HepG2 (cell line): Measurements from ENCODE around the gene DENND2A. TPM values are rescaled to one million over a fixed set of nuclear protein-coding genes. Genes with fewer than 3 reads are reported as not detected.

Experiments
- ATAC-seq: fragments of 200-7000 bp; cut with Tn5 transposase; 3 replicates; pipeline ENCODE4 v1.9.1; 2020; ENCODE audit warnings: mild to moderate bottlenecking, moderate library complexity
- BruUV-seq: library from RNA; stranded (reverse); fragments of 400-500 nt; replicated peaks from 2 replicates; lab custom pipeline; 2021; lab: Mats Ljungman, UMichigan
- CTCF ChIA-PET: fragments of 300-600 bp; formaldehyde crosslinking; extraction: SDS; loops from one replicate; lab custom pipeline; 2021; ENCODE audit warnings: low total read pairs, inconsistent platforms, low intra/inter-chr PET ratio; lab: Yijun Ruan, JAX
- POLR2A ChIA-PET: fragments of 350-600 bp; sonication (Branson Sonifier 250); formaldehyde crosslinking; loops from one replicate; lab custom pipeline; 2020; ENCODE audit warnings: antibody characterized with exemption, inconsistent platforms; lab: Yijun Ruan, JAX
- DNase-seq: peaks from one replicate; pipeline ENCODE4 v3.0.0-alpha.2; 2015; ENCODE audit warnings: low spot score
- FAIRE-seq: peaks from 3 replicates; lab custom pipeline; 2011; peaks lifted over from hg19 to GRCh38; lab: Jason Lieb, UNC
- H2AFZ ChIP-seq: one replicate; pipeline ENCODE4 v1.6.1; 2011; ENCODE audit warnings: low read length, inconsistent platforms
- H3K27ac ChIP-seq: fragments of 300-600 bp; 3 replicates; pipeline ENCODE4 v1.8.0; 2011; ENCODE audit warnings: mixed run types, mild to moderate bottlenecking, mixed read lengths, low read length, inconsistent platforms; ENCODE audit not compliant: insufficient read depth; ENCODE audit errors: extremely low read length
- H3K27me3 ChIP-seq, 2 experiments: fragments of 200-600 bp in 1 of 2; 2 replicates in 1 of 2; 3 replicates in 1 of 2; pipeline versions ENCODE4 v1.6.0 to v1.8.0; 2011; ENCODE audit warnings: low read length in 2 of 2, mild to moderate bottlenecking in 2 of 2, moderate library complexity in 2 of 2, inconsistent platforms in 1 of 2; ENCODE audit not compliant: insufficient read depth in 2 of 2, control insufficient read depth in 1 of 2
- H3K36me3 ChIP-seq, 2 experiments: fragments of 200-600 bp in 1 of 2; replicated peaks in 1 of 2; 2 replicates in 1 of 2; 3 replicates in 1 of 2; pipeline versions ENCODE4 v1.5.1 to v1.8.0; 2011; ENCODE audit warnings: low read length in 2 of 2, inconsistent platforms in 1 of 2; ENCODE audit not compliant: insufficient read depth in 2 of 2, control insufficient read depth in 1 of 2
- H3K4me1 ChIP-seq: 2 replicates; pipeline ENCODE4 v1.5.1; 2012; ENCODE audit warnings: low read length, inconsistent platforms; ENCODE audit not compliant: insufficient read depth
- H3K4me2 ChIP-seq: 2 replicates; pipeline ENCODE4 v1.6.0; 2011; ENCODE audit warnings: low read depth, low read length, inconsistent platforms
- H3K4me3 ChIP-seq, 3 experiments: fragments of 200-600 bp in 1 of 3; sonication (generic), shearing (Covaris generic) in 1 of 3; replicated peaks in 1 of 3; 2 replicates each; pipeline ENCODE4 v1.5.1; 2011 to 2016; ENCODE audit warnings: low read length in 3 of 3, inconsistent platforms in 2 of 3, low read depth in 2 of 3, mild to moderate bottlenecking in 2 of 3, control low read depth in 1 of 3, mixed read lengths in 1 of 3; ENCODE audit not compliant: insufficient read depth in 1 of 3
- H3K79me2 ChIP-seq: one replicate; pipeline ENCODE4 v1.6.1; 2011; ENCODE audit warnings: low read length, inconsistent platforms; ENCODE audit not compliant: insufficient read depth
- H3K9ac ChIP-seq: 2 replicates; pipeline ENCODE4 v1.6.0; 2011; ENCODE audit warnings: mild to moderate bottlenecking, low read depth, low read length, inconsistent platforms; ENCODE audit not compliant: insufficient read depth
- H3K9me3 ChIP-seq: 2 replicates; pipeline ENCODE4 v1.5.1; 2012; ENCODE audit warnings: mild to moderate bottlenecking, low read length
- H4K20me1 ChIP-seq: 2 replicates; pipeline ENCODE4 v1.6.0; 2011; ENCODE audit warnings: inconsistent platforms, mild to moderate bottlenecking, low read length, moderate library complexity; ENCODE audit not compliant: insufficient read depth
- MNT ChIP-seq: fragments of 450-650 bp; IDR thresholded peaks from 2 replicates; pipeline ENCODE4 v1.6.1; 2016
- ZNF567 ChIP-seq: sonication (generic); formaldehyde crosslinking; IDR thresholded peaks from 2 replicates; pipeline ENCODE4 v1.8.1; 2023; ENCODE audit warnings: mild to moderate bottlenecking, missing genetic modification reagents, borderline replicate concordance
- ZSCAN5A ChIP-seq: sonication (generic); formaldehyde crosslinking; IDR thresholded peaks from 2 replicates; pipeline ENCODE4 v1.8.0; 2022; ENCODE audit warnings: mild to moderate bottlenecking, missing genetic modification reagents, borderline replicate concordance
- ZXDC ChIP-seq: sonication (generic); formaldehyde crosslinking; IDR thresholded peaks from 2 replicates; pipeline ENCODE4 v1.5.0; 2020; ENCODE audit warnings: mild to moderate bottlenecking, missing genetic modification reagents
- WGBS: methylation state at CpG from one replicate; pipeline ENCODE4 v1.1.6; 2017; ENCODE audit warnings: low lambda C conversion rate; 5-methylcytosine and 5-hydroxymethylcytosine counted together
- in situ Hi-C: cut with HindIII; loops from 2 replicates; pipeline ENCODE4 v1.10.0; 2017; ENCODE audit warnings: low pct_unique_long_range_greater_than_20kb; ENCODE audit not compliant: extremely low pct_ligation_motif_present
- intact Hi-C: fragments of 100-400 bp; cut with micrococcal nuclease; formaldehyde crosslinking; loops from one replicate; pipeline ENCODE4 v1.10.0; 2022; ENCODE audit not compliant: unreplicated experiment
- polyA plus RNA-seq, 8 experiments: library from polyadenylated mRNA; depleted of rRNA in 3 of 8; stranded (reverse) in 7 of 8; unstranded in 1 of 8; fragments of >200 nt; fragmentation: Illumina TruSeq in 4 of 8; extraction: Trizol in 4 of 8; gene quantifications; 2 replicates each; pipeline versions ENCODE4 v1.2.1 to v1.2.3, GENCODE V29; 2011 to 2016; ENCODE audit warnings: low read depth in 4 of 8, missing spikeins in 1 of 8, mixed read lengths in 1 of 8; ENCODE audit not compliant: insufficient read depth in 1 of 8
- total RNA-seq, 5 experiments: library from RNA; depleted of rRNA; stranded (reverse); fragments of >200 nt; fragmentation: Illumina TruSeq; extraction: Trizol; gene quantifications; 2 replicates each; pipeline ENCODE4 v1.2.3, GENCODE V29; 2016; ENCODE audit warnings: low read depth in 1 of 5

DENND2A gene
- total and polyA plus RNA-seq, 2 of the 13 experiments (the other 11 are each of a cell fraction or from before 2014, with no cell fraction given): not detected

- in situ Hi-C loops: no loop called here
- H3K36me3 ChIP-seq: no peaks in the 10 kb centered on the region
- H3K79me2 ChIP-seq: no peaks in the 10 kb centered on the region
- ChIA-PET CTCF (interaction anchor here (1.9 kb wide), 1 partner anchor 76 kb away, joined by 9 read pairs; no protein-coding TSS in a partner anchor), POLR2A (no interaction called here)
- H2AFZ ChIP-seq: no peak overlapping the region
- H3K4me1 ChIP-seq: no peaks in the 10 kb centered on the region
- no peak overlapping the region for H3K27ac ChIP-seq
- BruUV-seq: no TSS peak
- no peak for FAIRE-seq
- H3K9ac ChIP-seq: no peak overlapping the region
- H3K4me2 ChIP-seq: no peak overlapping the region
- no peak for ATAC-seq
- TF ChIP-seq ZNF567 (CRISPR knock-in tag): no peak
- no peak for TF ChIP-seq ZSCAN5A (CRISPR knock-in tag)
- TF ChIP-seq MNT: no peak
- no peak for TF ChIP-seq ZXDC (CRISPR knock-in tag)
- 67% methylated on average over 13 of the region's 13 CpGs for WGBS
- no peaks in the 10 kb centered on the region for H3K9me3 ChIP-seq
- H4K20me1 ChIP-seq: no peaks in the 10 kb centered on the region
- H3K4me3 ChIP-seq: no peak overlapping the region
- intact Hi-C loops: no loop called here
- DNase-seq: no peak
- H3K27me3 ChIP-seq: peaks cover 0 to 9% of the 10 kb centered on the region in 2 experiments; a peak in 1 of 5 replicates
These were observed 46.4 kb downstream of the DENND2A start for GRCh38 chr7:140594131-140594691.
